NCI-H1105 (cell line): ENCODE results near the gene WFS1.

Experiments
- DNase-seq: peaks from one replicate; lab custom pipeline; 2025; lab: John Stamatoyannopoulos, UW

Gene WFS1, protein sequence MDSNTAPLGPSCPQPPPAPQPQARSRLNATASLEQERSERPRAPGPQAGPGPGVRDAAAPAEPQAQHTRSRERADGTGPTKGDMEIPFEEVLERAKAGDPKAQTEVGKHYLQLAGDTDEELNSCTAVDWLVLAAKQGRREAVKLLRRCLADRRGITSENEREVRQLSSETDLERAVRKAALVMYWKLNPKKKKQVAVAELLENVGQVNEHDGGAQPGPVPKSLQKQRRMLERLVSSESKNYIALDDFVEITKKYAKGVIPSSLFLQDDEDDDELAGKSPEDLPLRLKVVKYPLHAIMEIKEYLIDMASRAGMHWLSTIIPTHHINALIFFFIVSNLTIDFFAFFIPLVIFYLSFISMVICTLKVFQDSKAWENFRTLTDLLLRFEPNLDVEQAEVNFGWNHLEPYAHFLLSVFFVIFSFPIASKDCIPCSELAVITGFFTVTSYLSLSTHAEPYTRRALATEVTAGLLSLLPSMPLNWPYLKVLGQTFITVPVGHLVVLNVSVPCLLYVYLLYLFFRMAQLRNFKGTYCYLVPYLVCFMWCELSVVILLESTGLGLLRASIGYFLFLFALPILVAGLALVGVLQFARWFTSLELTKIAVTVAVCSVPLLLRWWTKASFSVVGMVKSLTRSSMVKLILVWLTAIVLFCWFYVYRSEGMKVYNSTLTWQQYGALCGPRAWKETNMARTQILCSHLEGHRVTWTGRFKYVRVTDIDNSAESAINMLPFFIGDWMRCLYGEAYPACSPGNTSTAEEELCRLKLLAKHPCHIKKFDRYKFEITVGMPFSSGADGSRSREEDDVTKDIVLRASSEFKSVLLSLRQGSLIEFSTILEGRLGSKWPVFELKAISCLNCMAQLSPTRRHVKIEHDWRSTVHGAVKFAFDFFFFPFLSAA

DNA sequence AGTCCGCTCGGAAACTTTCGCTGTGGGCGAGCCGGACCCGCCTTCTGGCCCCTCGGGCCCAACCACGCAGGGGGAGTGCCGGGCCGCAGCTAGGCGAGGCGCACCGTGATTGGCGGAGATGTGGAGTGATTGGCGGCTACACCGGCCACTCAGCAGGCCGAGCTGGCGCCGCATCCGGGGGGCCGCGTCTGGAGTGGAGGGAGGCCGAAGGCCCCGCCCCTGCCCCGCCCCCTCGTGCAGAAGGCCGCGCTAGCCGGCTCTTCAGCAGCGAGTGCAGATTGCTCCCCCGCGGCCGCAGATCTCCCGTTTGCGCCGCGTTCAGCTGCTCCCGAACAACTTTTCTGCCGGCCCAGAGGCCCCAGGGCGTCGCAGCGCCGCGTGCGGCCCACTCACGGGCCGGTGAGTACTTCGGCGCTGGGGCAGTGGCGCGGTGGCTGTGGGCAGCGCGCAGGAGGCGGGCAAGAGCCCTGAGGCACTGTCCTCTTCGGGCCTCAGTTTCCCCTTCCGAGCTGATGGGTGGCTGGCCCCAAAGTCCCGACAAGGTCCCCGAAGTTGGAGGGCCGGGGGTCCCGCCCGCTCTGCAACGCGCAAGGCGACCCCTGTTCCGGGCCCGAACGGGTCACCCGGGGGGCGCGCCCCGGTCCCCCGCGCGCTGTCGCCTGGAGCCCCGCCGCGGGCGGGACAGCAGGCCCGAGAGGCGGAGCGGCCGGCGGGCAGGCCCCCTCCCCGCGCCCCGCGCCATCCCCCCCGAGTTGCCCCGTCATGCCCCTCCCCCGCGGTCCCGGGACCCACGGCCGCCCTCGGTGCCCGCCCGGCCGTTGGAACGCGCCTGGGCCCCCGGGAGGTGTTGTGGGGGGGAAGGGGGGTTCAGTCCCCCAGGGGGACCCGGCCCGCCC is at the start of gene WFS1:
Gene WFS1 (plus strand): TSS at position 235 of the 896 bp plus-strand sequence. CDS start 7,606 bp downstream, outside the sequence.
- DNase-seq = peak; percentile 87

DNA sequence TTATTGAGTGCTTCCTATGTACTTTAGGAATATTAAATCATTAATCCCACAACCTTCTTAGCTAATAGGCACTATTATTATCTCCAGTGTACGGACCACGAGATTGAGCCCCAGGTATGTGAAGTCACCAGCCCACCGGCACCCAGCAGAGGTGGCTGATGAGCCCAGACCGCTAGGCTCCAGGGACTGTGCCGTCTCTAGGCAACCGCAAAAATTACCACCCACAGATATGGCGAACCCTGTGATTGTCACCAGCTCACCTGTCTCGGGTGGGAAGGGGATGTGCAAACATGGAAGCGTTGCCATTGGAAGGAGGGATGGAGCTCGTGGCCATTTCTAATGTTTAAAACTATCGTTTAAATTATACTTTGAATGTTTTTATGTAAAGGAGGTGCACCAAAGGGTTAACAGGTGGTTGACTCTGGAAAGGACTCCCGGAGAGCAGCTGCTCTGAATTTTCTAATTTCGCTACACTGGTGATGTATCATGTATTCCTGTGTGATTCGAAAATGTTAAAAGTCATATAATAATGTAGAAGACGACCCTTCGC is 48.3 kb upstream of the WFS1 start:
- DNase-seq = no peak

DNA sequence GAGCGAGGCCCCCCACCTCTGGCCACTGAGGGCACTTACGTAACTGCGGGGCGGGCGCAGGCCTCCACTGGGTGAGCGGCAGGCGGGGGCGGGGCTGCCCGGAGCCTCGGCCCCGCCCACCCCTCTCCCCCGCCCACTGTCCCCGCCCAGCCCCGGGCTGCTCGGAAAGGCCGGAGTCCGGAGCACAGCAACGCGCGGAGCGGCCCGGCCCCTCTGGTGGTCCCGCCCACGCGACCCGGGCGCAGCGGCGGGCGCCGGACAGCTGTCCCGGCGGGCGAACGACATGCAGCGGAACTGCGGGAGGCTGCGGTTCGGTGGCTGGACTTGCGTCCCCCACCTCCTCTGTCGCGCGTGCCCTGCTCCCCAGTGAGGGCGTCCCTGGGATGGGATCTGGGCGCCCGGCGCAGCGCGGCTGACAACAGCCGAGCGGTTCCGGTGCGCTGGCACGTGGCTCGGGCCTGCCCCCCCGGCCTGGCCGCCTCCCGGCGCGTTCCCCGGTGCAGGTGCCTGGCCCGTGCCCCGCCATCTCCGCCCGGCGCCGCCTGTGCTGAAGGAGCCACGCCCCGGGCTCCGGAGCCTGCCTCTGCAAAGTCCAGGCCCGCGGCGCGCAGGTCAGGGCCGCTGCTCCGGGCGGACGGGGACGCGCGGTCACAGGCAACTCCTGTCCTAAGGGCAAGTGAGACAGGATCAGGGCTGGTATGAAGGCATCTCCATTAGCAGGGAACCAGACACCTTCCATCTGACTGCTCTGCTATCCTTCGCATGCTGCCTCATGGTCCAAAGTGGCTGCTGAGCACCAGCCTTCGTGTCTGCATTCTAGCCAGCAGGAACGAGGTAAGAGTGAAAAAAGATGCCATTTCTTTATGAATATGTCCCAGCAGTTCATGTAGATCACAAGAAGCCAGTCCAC is 47.5 kb upstream of the WFS1 start:
- no peak for DNase-seq

DNA sequence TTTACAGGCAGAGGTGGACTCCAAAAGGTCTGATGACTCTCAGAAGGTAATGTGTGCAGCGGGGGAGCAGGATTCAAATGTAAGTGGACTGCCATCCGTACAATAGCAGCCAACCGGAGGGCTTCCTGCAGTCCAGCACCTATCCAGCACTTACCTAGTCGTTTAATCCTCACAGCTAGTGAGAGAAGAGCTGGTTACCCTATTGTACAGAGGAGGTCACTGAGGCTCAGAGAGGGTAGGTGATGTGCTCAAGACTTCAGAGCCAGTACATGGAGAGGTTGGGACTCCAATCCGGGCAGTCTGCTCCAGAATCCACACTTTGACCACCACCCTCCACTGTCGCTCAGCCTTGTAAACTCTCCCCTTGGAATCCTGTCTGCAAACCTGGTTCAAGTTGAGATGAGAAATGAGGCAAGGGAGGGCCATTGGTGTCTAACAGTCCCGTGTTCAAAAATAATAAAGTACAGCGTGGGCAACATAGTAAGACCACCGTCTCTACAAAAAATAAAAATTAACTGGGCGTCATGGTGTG is 46.8 kb upstream of the WFS1 start:
- DNase-seq = no peak

DNA sequence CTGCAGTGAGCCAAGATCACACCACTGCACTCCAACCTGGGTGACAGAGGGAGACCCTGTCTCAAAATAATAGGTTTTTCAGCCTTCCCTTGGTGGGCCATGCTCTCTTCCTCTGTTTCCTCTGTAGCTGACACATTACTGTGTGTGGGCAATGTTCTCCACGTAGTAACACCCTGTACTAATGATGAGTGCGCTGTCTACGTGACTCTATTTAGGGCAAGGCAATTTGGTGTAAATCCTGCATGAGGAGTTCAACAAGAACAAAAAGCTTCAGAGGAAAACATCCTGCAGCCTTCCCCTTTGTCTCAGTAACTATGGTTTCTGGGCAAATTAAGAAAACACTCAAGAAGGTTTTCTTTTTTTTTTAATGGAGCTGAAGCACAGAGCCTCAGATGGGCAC is 44.9 kb upstream of the WFS1 start:
- no peak for DNase-seq

DNA sequence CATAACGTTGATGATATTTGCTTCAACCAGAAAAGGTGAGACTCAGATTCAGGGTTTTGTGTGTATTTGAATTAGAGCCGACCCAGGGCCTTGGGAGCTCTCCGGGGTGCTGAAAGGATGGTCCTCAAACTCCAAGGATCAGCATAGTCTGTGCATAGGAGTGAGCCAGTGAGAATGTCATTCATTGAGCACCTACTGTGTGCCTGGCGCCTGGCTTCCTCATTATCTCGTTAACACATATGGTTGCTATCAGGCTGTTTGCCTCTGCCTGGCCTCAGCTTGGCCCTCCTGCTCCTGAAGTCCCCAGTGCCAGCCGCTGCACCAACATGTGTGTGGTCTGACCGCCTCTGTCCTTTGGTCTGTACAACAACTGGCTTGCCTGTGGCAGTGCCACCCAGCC is 44.2 kb upstream of the WFS1 start:
- no peak for DNase-seq

DNA sequence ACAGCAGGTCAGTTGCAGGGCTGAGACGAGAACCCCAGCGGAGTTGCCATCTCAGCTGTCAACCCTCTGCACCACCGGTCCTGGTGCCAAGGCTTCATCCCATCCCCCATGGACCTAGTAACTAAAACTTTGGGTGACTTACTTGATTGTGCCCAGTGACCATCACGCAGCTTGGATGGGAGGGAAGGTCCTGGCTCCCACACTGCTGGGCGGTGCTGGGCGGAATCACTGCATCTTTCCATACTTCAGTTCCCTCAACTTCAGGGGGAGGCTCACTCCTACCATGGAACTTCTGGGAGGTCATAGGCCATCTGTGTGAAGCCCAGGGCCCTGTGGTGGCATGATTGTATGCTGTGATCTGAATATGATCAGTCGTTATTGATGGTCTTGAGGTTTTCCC is 43.1 kb upstream of the WFS1 start:
- no peak for DNase-seq

DNA sequence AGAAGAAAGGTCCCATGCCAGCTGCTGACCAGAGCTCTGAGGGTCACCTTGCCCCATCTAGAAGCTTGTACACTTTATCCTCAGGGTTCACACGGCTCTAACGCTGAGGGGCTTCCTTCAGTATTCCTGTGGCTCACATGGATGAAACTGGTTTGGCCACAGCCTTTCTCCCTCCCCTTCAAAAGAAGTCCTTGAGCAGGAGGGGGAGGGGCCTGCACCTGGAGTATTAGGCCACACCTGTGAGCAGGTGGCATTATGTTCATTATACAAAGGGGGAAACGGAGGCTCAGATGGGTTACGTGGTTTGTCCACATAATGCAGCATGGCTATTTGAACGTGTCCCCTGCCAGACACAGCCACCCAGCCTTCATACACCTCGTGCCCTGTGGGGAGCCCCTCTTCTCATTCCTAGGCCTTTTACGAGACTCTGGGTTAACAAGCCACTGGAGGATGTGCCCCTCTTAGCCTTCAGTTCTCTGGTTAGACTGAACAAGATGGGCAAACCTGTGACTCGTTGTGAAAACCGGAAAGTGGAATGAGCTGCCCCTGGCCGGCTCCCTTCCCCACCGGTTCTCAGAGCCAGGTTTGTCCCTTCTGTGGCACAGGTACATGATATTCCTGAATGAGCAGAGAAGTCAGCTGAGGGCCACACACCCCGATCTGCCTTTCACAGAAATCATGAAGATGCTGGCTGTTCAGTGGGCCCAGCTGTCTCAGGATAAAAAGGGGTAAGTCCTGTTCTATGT is 42.1 kb upstream of the WFS1 start:
- DNase-seq = no peak

DNA sequence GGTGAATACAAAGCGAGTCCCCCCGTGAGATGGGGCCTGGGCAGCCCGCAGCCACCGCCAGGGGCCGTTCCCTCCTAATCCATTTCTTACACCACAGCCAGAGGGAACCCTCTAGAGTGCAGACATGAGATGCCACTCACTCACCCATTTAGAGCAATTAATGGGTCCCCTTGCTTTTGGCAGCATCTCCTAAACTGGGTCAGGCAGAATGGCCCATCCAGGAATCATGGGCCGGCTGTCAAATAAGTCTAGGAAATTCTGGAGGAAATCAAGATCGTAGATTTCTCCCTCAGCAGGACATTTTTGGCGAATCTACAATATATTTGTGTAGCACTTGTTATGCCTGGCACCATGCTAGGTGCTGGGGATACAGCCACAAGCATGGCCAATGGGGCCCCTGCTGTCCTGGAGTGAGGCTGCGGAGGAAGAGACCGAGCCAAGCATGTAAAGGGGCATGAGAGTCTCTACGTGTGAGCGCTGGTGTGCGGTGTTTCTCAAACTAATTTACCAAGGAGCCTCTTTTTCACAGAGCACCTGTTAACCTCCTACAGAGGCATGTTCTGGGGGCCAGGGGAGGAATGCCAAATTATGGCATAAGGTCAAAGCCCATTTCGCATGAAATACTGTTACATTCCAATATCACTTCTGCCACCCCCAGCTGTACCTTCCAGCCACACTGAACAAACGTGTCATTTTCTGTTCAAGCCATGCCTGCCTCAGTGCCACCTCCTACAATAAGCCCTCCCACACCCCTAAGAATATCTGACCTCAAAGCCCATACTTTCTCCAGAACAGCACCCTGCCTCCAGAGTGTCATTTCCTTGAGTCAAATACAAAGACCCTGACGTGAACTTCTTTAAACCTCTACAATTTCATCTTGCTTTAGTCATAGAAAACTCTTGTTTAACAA is 41.2 kb upstream of the WFS1 start:
- no peak for DNase-seq

DNA sequence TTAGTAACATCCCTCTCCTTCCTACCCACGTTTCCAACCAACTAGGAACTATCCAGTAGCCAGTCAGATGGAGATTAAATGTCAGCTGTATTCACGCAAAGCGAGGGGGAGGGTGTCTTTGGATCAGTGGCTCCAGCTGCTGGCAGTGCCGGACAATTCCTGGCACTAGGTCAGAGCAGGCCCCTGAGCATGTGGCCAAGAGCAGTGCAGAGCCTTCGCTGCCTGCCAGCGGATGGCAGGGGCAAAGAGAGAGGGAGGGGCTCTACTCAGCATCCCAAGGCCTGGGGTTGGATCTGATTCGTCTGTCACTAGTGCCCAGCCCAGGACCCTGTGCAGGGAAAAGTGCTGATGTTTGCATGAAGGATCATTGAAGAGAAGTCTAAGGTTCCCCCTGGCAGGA is 40.6 kb upstream of the WFS1 start:
- no peak for DNase-seq

DNA sequence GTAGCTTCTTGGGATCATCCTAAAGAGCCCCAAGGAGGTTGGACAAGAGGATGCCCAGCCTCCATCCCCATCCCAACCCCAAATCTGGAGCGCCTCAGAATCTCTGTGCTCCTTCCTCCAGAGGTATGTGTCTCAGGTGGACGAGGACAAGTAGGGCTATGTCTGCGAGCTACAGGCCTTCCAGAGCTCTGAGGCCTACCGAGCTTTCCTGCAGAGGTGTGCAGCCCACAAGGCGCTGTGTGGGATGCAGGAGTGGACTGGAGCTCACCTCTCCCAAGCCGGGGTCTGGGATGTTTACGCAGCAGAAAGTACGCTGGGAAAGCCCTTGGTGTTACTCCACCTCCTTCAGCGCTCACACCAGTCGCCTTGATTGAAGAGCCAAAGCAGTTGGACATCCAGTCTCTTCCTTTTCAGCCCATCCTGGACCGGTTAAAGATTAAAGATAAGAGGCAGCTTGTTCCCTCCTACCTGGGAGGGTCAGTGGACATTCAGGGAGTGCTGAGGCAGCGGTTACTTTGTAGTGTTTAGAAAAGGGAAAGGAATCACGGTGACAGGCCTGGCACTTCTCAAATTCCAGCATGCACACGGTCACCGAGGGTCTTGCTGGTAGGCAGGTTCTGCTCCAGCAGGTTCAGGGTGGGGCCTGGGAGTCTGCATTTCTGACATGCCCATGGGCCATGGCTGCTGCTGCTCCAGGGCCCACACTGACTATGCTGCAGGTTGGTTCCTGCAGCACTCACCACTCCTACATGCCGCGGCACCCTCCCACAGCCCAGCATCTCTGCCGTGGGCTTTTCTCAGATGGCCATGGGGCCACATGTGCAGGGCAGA is 39.8 kb upstream of the WFS1 start:
- no peak for DNase-seq

DNA sequence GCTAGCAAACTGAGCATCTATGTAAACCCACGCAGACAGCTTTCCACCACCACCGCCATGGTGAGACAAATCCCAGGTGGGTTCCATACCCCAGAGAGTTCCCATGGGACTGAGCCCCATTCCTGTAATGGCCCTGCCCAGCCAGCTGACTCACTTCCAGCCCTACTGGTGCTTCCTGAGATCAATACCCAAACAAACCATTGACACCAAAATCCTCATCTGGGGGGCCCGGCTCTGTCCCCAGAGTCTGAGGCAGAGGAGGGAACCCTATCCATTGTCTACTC is 39.2 kb upstream of the WFS1 start:
- DNase-seq = no peak

DNA sequence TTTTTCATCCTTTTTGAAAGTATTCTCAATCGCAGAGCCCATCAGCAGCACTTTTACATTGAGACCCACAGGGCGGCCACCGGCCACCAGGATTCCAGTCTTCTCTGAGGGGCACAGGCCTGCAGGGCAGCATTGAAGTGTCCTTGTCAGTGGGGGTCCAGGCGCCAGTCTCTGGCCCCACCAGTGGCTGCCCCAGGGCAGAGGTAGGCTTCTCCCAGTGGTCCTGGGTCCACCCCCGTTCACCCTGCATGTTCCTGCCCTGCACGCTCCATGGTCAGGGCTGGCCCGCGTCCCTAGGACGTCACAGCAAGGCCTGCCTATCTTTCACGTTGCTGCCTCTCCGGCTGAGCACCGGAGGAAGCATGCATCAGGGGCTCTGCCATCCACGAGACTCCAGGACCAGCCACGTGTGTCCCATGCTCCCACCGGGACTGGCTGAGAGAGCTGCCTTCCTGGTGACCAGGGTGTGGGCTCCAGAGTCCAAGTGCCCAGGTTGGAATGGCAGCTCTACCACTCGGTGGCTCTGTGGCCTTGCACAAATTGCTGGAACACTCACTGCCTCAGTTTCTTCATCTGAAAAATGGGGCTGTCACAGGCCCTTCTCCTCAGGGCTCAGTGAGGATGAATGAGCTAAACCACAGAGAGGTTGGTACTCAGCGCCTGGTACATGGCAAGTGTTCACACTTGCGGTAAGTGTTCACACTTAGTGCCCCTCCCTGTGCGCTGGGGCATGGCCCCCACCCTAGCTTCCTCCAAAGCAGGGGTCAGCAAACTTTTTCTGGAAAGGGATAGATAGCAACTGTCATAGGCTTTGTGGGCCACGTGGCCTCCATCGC is 38.6 kb upstream of the WFS1 start:
- no peak for DNase-seq

DNA sequence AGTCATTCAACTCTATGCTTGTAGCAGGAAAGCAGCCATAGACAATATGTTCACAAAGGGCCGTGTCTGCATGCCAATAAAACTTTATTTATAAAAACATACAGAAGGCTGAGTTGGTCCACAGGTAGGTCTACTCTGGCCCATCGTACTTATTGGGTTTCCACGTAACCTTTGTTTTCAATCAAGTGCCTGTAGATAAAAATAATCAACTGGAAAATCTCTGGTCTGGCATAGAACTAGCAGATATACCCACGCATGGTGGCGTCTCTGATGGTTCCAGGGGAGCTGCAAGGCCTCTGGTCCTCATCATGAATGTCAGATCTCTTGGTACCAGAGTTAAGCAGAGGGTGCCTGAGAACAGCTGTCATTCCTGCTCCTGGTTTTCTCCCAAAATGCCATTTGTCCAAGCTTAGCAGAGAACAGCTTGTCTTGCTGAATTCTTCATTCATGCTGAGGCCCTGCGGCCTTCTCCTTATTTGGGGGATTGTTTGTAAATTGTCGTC is 37.9 kb upstream of the WFS1 start:
- no peak for DNase-seq

DNA sequence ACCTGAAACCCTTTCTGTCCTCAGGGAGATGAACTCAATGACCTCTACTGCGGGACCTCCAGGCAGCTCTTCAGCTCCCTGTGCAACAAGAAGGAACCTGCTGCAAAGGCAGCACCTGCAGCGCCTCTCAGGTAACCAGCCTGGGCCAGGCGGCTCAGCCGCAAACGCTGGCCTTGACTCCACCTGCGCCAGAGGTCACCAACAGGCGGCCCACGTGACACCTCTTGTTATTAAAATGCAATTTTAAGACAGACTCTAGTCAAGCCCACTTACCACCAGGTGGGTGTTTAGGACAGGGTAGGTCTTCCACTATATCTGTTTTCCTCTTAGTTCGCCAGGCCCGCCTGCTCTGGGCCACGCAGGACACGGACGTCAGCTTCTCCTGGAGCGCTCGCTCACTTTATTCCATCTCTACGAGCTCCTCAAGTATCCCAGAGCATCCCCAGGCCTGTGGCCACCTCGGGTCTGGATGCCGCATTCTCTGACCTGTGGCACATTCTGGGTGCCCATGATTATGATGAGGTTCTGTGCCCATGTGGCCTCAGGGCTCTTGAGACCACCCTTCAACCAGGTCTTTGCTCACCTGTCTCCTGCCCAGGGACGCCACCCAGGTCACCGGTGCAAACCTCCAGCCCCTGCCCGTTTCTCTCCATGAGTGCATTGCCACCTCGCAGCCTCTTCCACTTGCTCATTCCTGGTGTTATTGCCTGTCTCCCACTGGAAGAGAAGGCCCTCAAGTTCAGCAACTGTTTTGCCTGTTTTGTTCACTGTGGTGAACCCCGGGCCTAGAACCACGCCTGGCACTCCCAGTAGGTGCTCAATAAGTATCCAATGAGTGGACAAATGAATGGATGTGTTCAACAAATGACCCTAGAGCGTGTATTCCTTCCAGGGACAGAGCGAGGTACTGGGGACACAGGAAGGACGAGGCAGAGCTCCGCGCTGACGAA is 36.5 kb upstream of the WFS1 start:
- no peak for DNase-seq

DNA sequence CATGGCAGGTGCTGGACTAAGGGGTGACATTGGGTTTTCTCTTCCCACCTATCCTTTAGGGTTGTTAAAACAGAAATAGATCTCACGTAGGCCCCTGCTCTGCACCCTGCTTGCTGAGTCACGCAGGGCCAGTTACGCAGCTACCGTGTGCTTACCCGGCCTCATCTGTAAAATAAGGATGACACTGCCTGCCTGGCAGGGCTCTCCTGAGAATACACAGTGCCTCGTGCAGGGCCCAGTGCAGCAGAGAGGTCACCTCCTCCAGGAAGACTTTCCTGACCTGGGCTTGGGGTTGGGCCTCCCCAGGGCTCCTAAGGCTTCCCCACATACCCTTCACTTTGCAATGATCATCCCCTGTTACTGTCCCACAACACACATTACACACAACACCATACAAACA is 35.7 kb upstream of the WFS1 start:
- DNase-seq = no peak
